H1 (cell line): ENCODE measurements around the gene IQGAP1. TPM values are rescaled to one million over a fixed set of nuclear protein-coding genes. Genes with fewer than 3 reads are reported as not detected.
A peak's percentile ranks its signal among the peaks of the same experiment; 100 is the strongest.

Experiments
- CHD2 ChIP-seq: IDR thresholded peaks from 2 replicates; pipeline ENCODE4 v1.6.1; 2012; ENCODE audit warnings: low read length, improper control_type of control experiment
- polyA plus RNA-seq, 7 experiments: library from polyadenylated mRNA; depleted of rRNA in 3 of 7; stranded (reverse) in 5 of 7; unstranded in 2 of 7; fragments of >200 nt in 5 of 7; fragments of 200-250 nt in 2 of 7; gene quantifications; 1 replicate in 5 of 7; 2 replicates in 1 of 7; 4 replicates in 1 of 7; pipeline versions ENCODE4 v1.2.1 to v1.2.3, GENCODE V29; 2011 to 2013; ENCODE audit warnings: missing spikeins in 2 of 7, mixed read lengths in 2 of 7
- total RNA-seq: library from RNA; stranded (reverse); fragmentation: NEBNext Ultra II Directional; extraction: Animal tissue kit (Norgen Biotek cat#: 25700); gene quantifications from 2 replicates; pipeline ENCODE4 v1.2.1, GENCODE V29; 2021

IQGAP1 gene
- total and polyA plus RNA-seq, 2 of the 8 experiments (the other 6 are each of a cell fraction or from before 2014, with no cell fraction given): 56.0 to 138 TPM

DNA sequence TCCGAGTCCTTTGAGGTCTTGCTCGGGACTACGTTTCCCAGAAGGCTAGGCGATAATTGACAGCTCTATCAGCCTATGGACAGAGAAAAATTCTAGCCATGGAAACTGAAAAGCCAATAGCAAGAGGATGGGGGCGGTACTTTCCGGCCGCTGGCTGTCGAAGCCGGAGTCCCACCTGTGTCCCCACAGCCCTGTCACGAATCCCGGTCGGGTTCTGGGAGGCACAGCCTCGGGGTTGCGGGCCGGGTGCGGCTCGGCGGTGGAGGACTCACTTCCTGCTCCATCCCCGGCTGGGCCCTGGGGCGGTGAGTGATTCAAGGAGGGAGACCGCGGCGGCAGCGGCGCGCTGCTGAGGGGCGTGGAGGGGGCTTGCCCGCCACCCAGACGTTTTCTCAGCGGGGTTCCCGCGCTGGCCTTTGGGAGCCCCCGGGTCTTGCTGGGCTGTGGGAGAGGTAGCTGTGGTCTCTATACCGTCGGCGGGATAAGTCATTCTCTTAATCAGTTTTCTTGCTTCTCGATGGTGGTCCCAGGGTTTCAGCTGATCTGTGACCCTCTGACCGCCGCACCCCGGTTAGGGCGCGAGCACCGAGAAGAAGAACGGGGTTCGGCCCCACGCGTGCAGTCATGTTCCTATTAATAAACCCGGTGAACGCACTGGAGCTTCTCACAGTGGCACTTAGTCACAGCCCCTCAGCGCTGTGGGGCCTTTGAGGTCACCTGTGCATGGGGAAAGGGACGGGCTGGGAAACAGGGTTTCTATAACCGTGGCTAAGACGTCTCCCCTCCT lies 35.7 kb upstream of the IQGAP1 start, which contains the start of gene ZNF774 (continued):
- peak; percentile 93 for TF ChIP-seq CHD2
